HG02943 (cell line): ENCODE measurements around the gene SRPK2.

ENCODE experiments used
- ATAC-seq: cut with Tn5 transposase; IDR thresholded peaks from one replicate; pipeline ENCODE4 v1.9.1; 2021; ENCODE audit warnings: mild to moderate bottlenecking, low read depth, moderate library complexity; ENCODE audit not compliant: unreplicated experiment

The SRPK2 gene

GRCh38 chr7:105112440-105113418 lies 276.0 kb downstream of the SRPK2 start:
- no peak for ATAC-seq

GRCh38 chr7:105107458-105107857 lies 281.3 kb downstream of the SRPK2 start:
- ATAC-seq: no peak

GRCh38 chr7:105106473-105106872 lies 282.2 kb downstream of the SRPK2 start:
- ATAC-seq: no peak

GRCh38 chr7:105105579-105105978 lies 283.1 kb downstream of the SRPK2 start:
- ATAC-seq: no peak

GRCh38 chr7:105102557-105103352 lies 286.0 kb downstream of the SRPK2 start:
- no peak for ATAC-seq

- no peak for ATAC-seq
Observed at GRCh38 chr7:105101864-105102263, 286.9 kb downstream of the SRPK2 start.

- peak; percentile 78 for ATAC-seq
Observed at GRCh38 chr7:105098863-105099515, 289.7 kb downstream of the SRPK2 start.

GRCh38 chr7:105097619-105098018 lies 291.1 kb downstream of the SRPK2 start:
- no peak for ATAC-seq

GRCh38 chr7:105096306-105096705 lies 292.4 kb downstream of the SRPK2 start:
- no peak for ATAC-seq

- ATAC-seq: no peak
Observed at GRCh38 chr7:105094966-105095365, 293.8 kb downstream of the SRPK2 start.

- no peak for ATAC-seq
Observed at GRCh38 chr7:105088456-105088855, 300.3 kb downstream of the SRPK2 start.

- no peak for ATAC-seq
Observed at GRCh38 chr7:105087981-105088380, 300.7 kb downstream of the SRPK2 start.

- no peak for ATAC-seq
Observed at GRCh38 chr7:105086850-105087249, 301.9 kb downstream of the SRPK2 start.

GRCh38 chr7:105084581-105084980 lies 304.1 kb downstream of the SRPK2 start:
- no peak for ATAC-seq

GRCh38 chr7:105079348-105079747 lies 309.4 kb downstream of the SRPK2 start:
- no peak for ATAC-seq

GRCh38 chr7:105073143-105073542 lies 315.6 kb downstream of the SRPK2 start:
- no peak for ATAC-seq

GRCh38 chr7:105068886-105069285 lies 319.8 kb downstream of the SRPK2 start:
- ATAC-seq: no peak

- ATAC-seq: no peak
Observed at GRCh38 chr7:105067691-105068090, 321.0 kb downstream of the SRPK2 start.
